ENCODE measurements around the gene KSR2.
"Not testable (repeated sequence)": the region's sequence is repeated elsewhere in the genome, so short reads cannot be mapped to it uniquely, and the experiment has no call there.

KSR2 gene

DNA sequence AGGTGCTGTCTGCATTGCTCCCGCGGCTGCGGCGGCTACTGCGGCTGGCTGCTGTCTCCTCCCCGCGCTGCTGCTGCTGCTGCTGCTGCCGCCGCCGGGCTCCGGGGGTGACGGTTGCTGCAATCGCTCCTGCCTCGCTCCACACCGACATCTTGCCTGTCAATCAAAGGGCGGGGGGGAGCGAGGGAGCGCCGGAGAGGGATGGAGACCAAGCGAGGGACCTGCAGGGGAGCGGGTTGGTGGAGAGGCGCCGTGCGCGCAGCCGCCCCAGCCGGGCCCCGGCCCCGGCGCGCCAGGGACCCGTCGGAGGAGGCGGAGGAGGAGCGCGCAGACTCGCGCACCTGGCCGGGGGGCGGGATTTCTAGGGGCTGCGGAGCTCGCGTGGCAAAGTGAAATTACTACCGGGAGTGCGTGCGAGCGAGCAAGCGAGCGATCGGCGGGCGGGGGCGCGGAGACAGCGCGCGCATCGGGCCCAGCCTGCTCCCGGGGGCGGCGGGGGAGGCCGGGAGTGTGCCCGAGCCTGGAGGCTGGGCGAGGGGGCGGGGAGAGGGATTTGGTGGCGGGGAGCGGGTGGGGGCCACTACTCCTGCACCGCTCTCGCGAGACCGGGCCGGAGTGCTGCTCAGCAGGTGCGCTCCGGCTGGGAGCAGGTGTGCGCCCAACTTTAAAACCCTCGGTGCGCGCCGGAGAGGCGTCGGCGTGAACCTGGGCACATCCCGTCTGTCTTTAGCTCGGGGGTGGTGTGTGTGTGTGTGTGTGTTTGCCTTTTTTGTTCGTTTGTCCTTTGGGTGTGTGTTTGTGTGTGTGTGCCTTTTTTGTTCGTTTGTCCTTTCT, at the start of gene KSR2:
Gene KSR2 (minus strand): TSS at position 165 of the 834 bp plus-strand sequence. CDS start 735 bp downstream, outside the sequence.
- DNase-seq = peak; percentile 33

DNA sequence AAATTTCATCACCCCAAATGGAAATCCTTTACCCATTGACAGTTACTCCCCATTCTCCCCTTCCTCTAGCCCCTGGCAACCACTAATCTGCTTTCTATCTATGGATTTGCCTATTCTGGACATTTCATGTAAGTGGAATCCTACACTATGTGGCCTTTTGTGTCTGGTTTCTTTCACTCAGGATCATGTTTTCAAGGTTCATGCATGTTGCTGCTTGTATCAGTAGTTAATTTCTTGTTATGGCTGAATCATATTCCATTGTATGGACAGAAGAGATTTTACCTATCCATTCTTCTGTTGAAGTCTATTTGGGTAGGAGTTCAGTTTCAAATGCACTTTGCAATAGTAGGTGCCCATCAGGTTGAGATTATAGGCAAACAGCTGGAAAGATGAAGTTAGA, 49.1 kb upstream of the KSR2 start:
- DNase-seq = no peak

DNA sequence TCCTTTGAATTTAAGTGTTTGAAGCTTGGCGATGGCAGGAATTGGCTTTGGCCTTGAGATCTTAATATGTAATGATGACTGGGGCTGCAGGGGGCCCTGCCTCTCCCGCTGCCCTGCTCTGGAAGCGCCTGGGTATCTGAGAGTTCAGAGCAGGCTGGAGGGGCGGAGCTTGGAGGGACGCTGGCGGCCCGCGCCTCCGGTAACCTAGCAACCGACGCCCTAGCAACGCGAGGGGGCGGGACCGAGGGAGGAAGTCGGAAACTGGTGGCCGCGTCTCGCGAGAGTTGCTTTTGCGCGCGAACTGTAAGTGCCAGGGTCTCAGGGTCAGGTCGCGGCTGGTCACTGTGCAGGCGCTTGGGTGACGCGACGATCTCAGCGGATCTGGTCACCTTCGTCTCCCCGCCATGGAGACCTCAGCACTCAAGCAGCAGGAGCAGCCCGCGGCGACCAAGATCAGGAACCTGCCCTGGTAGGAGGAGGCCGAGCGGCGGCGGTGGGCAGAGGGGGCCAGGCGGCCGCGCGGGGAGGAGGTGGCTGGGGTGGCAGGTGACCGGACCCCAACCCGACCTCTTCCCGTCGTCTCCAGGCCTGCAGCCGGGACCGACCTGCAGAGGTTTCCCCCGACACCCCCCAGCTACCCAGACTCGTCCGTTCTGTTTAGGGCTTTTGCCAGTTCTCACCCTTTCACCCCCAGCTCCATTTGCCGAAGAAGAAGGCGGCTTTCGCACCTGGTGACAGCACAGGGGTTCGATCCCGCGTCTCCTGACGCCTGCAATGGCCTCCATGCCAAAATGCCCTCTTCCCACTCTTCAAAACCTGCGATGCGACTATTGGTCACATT, 47.9 kb upstream of the KSR2 start, which contains the start of gene RFC5:
Gene RFC5 (plus strand): TSS at position 280 of the 841 bp plus-strand sequence. CDS start 125 bp downstream, at position 405.
- DNase-seq = peak; percentile 98

DNA sequence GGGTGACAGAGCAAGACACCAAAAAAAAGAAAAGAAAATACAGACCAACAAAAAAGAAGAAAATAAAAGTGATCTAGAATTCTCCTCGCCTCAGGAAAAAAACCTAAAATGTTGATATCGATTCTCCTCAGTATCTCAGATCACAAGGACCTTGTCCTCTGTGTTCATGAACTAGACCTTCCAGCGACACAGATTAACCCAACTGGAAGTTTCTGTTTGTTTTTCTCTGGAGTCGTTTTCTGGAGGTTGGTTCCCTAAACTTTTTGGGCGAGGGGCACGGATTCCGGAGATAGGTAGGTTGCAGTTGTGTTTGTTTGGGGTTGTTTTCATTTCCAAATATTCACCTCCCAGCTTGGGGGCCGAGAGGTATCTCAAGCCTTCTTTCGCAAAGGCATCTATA, 47.2 kb upstream of the KSR2 start:
- DNase-seq = no peak

DNA sequence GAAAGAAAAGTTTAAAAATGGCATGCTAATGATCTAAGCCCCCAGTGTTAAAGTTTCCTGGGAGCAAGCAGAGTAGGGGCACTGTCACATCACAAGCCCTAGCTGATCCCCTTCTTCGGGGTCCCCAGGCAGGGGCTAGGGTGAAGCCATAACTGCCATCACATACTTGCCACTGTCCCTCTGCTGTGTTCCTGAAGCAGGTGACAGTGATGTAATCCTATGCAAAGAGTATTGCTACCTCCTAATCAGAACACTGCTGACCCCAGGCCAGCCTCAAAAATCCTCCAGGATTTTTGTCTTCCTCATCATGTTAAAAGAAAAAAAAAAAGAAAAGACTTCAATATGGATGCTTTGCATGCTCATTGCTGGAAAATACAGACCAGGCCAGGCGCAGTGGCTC, 46.5 kb upstream of the KSR2 start:
- DNase-seq = no peak

DNA sequence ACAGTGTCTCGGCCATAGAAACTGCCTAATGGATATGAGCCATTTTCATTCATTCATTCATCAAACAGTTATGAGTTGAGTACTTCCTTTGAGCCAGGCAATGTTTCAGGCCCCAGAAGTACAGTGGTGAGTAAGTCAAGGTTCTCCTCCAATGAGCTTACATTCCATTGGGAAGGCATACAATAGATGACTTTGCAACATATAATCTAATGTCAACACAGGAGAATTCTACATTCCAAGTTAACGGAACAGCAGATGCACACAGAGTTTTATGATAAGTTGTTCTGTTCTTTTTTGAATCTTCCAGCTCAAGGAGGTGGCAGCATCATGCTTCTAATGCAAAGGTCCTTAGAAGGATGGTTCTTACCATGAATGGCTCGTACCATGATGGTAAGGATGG, 44.5 kb upstream of the KSR2 start:
- no peak for DNase-seq

DNA sequence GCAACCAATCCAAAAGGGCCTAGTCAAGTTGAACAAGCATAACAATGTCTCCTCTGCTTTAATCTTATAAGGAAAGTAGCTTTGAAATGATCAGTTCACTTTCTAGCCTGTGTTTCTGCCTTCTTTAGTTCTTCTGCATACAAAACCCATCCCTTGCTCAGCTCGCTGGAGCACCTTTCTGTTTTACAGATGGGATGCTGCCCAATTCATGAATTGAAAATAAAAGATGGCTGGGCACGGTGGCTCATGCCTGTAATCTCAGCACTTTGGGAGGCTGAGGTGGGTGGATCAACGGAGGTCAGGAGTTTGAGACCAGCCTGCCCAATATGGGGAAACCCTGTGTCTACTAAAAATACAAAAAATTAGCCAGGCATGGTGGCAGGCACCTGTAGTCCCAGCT, 43.2 kb upstream of the KSR2 start:
- no peak for DNase-seq

DNA sequence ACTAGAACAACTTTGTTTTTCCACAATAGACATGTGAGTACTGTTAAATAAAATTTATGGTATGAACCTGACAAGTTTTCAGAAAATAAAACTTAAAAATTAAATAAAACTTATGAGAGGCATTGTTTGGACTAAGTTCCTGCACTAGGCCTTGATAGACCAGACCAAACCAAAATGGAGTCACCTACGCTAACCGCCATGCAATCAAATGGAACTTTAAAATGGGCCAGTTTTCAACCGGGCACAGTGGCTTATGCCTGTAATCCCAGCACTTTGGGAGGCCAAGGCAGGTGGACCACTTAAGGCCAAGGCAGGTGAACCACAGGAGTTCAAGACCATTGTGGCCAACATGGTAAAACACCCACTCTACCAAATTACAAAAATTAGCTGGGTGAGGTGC, 42.6 kb upstream of the KSR2 start:
- no peak for DNase-seq

DNA sequence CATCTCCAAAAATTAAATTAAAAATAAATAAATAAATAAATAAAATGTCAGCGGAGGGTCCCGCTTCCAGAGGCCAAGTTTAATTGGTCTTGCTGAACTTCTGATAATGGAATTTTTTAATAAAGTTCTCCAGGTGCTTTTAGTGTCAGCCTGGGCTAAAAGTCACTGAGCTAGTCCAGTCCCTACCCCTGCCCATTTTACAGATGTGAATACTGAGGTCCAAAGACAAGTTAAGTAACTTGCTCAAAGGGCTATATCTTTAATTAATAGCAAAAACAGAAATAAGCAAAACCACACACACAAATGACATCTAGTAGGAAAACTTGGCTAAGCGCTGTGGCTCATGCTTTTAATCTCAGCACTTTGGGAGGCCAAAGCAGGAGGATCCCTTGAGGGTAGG, 42.1 kb upstream of the KSR2 start:
- no peak for DNase-seq

DNA sequence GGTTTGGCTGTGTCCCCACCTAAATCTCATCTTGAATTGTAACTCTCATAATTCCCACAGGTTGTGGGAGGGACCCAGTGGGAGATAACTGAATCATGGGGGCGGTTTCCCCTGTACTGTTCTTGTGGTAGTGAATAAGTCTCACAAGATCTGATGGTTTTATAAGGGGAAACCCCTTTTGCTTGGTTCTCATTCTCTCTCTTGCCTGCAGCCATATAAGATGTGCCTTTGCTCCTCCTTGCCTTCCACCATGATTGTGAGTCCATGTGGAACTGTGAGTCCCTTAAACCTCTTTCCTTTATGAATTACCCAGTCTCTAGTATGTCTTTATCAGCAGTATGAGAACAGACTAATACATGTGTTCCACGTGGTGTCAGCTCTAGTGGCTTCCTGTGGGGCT, 31.0 kb upstream of the KSR2 start:
- DNase-seq = not testable (repeated sequence)

DNA sequence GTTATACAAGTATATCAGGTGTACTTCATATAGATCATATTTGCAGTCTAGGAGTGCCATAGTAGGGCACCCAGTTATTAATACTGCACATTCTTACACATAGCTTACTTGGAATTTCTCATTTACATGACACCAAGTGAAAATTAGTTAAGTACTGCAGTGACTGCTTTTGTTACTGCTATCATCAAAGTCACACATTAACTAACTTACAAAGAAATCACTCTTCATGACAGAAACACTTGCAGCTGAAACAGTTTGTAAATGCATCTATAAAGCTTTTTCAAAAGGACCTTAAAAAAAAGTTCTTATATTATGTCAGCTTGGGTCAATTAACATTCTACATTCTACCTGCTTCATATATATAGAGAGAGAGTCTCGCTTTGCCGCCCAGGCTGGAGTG, 29.9 kb upstream of the KSR2 start:
- no peak for DNase-seq

DNA sequence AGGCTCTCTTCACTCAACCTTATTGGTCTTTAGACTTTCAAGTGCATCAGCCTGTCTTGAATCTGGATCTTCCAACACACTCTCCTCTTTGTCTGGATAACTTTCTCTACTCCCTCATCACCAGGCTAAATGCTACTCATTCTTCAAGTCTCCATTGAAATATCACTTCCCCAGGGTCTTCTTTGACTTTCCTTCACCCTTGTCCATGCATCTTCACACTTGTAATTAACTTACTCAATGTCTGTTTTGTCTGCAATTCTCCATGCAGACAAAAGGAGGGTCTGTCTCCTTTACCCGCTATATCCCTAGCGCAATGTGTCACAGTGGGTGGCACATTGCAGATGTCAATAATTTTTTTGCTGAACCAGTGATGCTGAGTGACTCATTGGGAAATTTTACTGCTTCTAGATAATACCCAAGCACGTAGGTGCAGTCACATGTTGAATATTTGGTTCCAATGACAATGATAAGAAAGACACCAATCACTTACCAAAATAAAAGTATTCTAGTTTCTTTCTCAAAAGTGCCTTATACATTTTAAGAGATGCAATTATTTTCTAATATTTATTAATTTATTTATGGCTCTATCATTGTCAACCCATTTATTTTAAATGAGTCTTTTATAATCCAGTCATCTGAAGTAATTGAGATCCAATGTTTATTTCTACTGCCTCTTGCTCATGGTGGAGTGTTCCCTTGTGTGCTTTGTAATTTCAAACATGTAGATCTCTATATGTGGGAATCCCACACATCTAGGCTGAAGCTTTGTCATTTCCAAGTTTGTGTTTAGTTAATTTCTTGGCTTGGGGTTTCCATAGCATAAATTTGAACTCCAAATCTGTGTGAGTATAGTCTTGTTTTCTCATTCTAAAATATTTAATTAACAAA, 26.0 kb upstream of the KSR2 start:
- no peak for DNase-seq

DNA sequence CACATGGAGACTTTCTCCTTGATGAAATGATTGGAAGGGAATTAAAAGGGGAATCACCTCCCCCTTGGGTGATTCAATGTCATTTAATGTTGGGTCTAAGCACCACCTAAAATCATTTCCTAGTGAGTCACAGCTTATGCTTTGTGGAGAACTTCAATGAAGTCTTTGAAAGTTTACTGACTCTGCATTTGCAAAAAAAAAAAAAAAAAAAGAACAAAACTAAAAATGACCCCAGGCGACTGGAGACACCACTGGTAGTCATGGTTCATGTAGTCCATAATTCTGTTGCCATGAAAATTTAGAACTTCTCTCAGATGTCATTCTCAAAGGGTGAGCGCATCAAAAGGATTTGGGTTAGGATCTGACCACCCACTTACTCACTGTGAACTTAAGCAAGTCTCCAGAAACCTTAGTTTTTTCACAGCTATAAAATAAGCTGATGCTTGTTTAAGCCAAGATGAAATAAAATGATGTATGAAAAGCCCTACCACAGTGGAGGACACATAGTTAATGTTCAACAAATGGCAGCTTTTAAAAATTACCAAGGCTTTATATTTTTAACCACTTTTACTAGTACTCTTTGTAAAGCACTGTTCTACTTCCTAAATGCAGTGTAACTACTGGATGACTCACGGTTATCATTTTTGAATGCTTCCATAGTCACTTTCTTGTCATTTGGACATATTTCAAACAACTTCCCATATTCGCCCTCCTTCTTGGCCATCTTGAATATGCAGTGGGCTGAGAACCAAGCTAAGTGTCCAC, 18.1 kb upstream of the KSR2 start:
- no peak for DNase-seq

DNA sequence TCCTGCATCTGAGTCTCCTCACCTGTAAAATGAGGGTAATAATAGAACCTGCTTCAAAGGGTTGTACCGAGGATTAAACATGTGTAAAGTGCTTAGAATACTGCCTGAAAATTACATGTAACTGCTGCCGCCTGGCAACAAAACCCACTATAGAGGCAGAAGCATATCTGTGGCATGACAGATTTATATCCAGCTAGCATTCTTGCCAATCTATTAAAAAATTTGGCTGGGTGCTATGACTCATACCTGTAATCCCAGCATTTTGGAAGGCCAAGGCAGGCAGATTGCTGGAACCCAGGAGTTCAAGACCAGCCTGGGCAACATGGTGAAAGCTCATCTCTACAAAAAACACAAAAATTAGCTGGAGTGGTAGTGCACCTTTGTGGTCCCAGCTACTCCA, 16.4 kb upstream of the KSR2 start:
- no peak for DNase-seq

DNA sequence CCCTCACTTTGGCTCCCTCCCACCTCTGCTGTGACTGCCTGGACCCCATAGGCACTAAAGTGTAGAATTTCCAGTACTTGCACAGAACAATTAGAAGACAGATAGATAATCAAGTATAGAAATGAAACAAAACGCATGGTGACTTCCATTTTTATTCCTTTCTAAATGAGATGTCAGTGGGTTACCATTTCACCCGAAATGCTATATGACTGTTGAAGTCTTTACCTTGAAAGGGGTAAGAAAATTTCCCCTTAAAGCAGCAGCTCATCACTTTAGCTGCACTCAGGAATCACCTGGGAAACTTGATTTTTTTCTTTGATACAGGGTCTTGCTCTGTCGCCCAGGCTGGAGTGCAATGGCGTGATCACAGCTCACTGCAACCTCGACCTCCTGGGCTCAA, 12.5 kb upstream of the KSR2 start:
- DNase-seq = no peak

DNA sequence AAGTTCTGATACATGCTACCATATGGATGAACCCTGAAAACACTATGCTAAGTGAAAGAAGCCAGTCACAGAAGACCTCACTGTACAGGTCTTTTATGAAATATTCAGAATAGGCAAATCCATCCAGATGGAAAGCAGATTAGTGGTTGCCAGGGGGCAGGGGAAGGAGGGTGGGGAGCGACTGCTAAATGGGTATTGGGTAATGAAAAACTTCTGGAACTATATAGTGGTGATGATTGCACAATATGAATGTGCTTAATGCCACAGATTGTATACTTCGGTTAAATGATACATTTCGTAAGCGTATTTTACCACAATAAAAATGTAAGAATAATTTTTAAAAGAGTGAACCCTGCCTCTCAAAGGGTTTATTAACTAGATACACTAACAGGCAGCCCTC, 11.8 kb upstream of the KSR2 start:
- no peak for DNase-seq

DNA sequence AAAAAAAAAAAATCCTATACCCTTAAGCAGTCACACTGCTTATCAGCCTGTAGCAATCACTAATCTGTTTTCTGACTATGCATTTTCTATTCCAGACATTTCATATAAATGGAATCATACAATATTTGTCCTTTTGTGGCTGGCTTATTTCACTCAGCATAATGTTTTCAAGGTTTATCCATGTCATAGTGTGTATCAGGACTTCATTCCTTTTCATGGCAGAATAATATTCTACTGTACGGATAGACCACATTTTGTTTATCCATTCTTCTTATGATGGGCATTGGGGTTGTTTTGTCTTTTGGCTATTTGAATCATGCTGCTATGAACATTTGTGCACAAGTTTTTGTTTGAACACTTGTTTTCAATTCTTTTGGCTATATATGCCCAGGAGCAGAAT, 8.6 kb upstream of the KSR2 start:
- no peak for DNase-seq

DNA sequence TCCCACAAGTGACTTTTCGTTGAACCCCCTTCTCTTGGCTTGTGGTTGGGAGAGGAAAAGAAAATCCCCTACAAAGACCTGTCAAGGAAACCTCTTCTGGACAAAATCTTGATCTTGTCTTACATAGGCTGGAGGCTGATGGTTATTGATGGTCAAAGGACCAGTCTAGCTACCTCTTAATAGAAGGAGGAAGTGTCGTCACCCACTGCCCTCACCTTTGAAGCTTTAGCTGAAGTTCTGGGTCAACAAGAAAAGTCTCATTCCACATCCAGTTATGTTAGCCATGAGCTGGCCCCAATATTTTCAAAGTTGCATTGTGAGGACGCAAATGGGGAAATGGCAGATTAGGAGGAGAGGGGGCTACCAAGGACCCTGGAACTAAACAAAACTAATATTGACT, 6.2 kb upstream of the KSR2 start:
- DNase-seq = no peak

DNA sequence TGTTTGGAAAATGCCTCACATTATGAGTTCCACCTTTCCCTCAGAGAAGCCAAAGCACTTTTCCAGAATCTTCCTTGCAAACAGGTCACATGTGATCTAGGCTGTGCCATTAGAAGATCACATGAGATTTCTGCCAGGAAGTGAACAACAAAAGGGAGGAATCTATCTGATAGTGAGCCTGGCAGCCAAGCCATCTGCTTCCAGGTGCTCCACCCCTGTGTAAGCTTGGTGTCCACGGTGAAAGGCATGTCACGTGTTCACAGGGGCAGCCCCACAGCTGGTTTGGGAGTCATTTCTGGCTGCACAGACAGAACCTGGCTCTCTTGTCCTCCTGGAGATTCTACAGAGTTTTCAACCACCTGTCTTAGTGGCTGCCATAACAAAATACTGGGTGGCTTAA, 3.5 kb upstream of the KSR2 start:
- DNase-seq = no peak

DNA sequence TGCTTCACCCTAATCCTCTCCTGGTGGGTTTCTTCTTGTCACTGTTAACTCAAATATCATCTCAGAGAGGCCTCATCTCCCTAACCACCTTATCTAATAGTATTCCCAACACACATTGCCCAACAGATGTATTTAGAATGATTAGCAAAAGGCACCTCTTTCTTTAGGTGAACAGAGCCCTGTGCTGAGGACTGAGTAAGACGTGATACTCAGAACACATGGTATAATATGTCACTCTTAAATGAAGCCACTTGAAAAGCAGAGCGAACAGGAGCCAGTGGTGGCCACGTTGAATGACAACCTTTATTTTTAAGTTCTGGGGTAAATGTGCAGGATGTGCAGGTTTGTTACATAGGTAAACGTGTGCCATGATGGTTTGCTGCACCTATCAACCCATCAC, 1.5 kb upstream of the KSR2 start:
- no peak for DNase-seq

DNA sequence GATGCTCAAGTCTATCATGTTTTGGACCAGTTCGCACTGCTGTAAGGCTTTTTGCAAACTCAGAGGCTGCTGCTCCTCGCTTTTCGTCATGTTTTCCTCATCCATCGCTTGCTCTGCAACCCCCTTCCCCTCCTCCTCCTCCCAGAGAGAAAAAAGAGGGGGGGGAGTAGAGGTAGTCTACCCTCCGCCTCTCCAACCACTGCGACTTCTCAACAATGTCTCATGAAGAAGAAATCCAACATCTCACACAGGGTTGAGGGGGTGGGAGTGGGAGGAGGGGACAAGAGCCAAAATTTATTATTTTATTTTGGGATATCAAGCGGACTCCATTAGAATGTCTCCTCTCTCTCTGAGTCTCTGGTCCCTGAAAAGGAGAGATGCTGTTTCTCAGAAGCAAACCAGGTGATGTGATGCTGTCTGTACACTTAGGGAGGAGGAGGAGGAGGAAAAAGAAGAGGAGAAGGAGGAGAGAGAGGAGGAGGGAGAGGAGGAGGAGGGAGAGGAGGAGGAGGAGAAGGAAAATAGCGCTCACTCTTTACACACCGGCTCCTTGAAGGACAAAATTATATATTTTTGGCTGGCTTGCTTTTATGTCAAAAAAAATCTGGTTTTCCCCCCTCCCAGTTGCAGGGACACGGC, 520 bp downstream of the KSR2 start:
- no peak for DNase-seq

DNA sequence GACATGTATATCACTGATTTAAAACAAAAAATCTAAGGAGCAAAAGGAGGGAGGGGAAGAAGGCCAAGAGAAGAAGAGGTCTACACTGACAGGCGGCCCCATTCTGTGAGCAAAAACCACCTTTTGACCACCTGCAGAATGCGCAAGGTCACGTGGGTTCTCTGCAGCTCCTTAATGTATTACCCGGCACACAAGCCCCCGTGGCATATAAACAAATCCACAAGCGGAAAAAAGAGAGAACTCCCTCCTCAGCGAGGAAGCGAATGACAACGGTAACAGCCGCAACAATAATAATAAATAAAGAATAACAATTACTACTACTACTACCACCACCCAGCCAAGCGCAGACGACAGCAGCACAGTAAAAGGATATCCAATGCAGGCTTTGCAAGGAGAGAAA, 1.3 kb downstream of the KSR2 start:
- DNase-seq = no peak
